Thyroid gland (tissue), 4 donors: ENCODE data around the gene PGAP2.

Experiments
- POLR2A ChIP-seq, 2 donors: fragments of 450-650 bp; IDR thresholded peaks; one replicate each; pipeline ENCODE4 v1.6.1; 2017; ENCODE audit warnings: antibody characterized with exemption in 2 of 2, mild to moderate bottlenecking in 2 of 2, moderate library complexity in 1 of 2
- TF ChIP-seq, protein P1 (sequence below), 6 experiments: fragments of 200-600 bp in 3 of 6; fragments of 450-650 bp in 3 of 6; sonication (generic) in 3 of 6; IDR thresholded peaks; one replicate each; pipeline ENCODE4 v1.5.1; 2016 to 2019; ENCODE audit warnings: antibody characterized with exemption in 6 of 6, mild to moderate bottlenecking in 2 of 6, inconsistent platforms in 1 of 6, moderate library complexity in 1 of 6

DNA sequence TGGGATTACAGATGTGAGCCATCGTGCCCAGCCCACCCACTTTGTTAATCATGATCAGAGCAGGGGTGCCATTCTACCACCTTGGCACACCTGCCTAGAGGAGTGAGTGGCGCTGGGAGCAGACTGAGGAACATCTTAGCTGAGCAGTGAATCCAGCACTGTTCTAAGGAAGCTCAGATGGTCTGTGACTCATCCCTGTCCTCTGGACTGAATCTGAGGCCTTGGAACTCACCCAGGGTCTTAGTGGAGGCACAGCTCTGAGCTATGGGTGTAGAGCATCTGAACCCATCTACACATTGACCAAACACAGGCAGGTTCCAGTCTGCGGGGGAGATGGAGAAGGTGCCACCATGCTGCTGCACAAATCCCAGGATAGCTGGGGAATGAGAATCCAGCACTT, 14.9 kb downstream of the PGAP2 start:
- TF ChIP-seq POLR2A (IDR thresholded peaks at IDR 0.05), result no peak
- TF ChIP-seq, protein P1, sequence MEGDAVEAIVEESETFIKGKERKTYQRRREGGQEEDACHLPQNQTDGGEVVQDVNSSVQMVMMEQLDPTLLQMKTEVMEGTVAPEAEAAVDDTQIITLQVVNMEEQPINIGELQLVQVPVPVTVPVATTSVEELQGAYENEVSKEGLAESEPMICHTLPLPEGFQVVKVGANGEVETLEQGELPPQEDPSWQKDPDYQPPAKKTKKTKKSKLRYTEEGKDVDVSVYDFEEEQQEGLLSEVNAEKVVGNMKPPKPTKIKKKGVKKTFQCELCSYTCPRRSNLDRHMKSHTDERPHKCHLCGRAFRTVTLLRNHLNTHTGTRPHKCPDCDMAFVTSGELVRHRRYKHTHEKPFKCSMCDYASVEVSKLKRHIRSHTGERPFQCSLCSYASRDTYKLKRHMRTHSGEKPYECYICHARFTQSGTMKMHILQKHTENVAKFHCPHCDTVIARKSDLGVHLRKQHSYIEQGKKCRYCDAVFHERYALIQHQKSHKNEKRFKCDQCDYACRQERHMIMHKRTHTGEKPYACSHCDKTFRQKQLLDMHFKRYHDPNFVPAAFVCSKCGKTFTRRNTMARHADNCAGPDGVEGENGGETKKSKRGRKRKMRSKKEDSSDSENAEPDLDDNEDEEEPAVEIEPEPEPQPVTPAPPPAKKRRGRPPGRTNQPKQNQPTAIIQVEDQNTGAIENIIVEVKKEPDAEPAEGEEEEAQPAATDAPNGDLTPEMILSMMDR (IDR thresholded peaks at IDR 0.05), result no peak
